Panc1 (cell line): ENCODE measurements around the gene RNF39. TPM values are rescaled to one million over a fixed set of nuclear protein-coding genes. Genes with fewer than 3 reads are reported as not detected.

Source experiments
- ATAC-seq: fragments of 200-7000 bp; cut with Tn5 transposase; 2 replicates; pipeline ENCODE4 v1.9.1; 2020; ENCODE audit warnings: mild to moderate bottlenecking, moderate library complexity
- BruUV-seq: library from RNA; stranded (reverse); fragments of 400-500 nt; replicated peaks from 2 replicates; lab custom pipeline; 2021; lab: Mats Ljungman, UMichigan
- CTCF ChIA-PET: fragments of 300-600 bp; sonication (Branson Sonifier 250); formaldehyde crosslinking; loops from one replicate; lab custom pipeline; 2022; ENCODE audit warnings: antibody characterized with exemption; lab: Charles Lee
- POLR2A ChIA-PET: fragments of 300-600 bp; sonication (Branson Sonifier 250); formaldehyde crosslinking; loops from one replicate; lab custom pipeline; 2022; ENCODE audit warnings: antibody characterized with exemption; lab: Charles Lee
- DNase-seq: peaks from one replicate; pipeline ENCODE4 v3.0.0-alpha.2; 2010; ENCODE audit warnings: low read depth, low spot score
- H3K27ac ChIP-seq: 2 replicates; pipeline ENCODE4 v1.5.1; 2011; ENCODE audit warnings: mild to moderate bottlenecking, low read length, inconsistent platforms
- H3K27me3 ChIP-seq: fragments of 200-500 bp; sonication (Bioruptor generic); 2 replicates; pipeline ENCODE4 v1.6.0; 2014; ENCODE audit warnings: low read length, inconsistent platforms; ENCODE audit not compliant: control insufficient read depth, insufficient read depth
- H3K36me3 ChIP-seq: fragments of 200-500 bp; sonication (Bioruptor generic); 2 replicates; pipeline ENCODE4 v1.5.1; 2014; ENCODE audit warnings: inconsistent platforms, mild to moderate bottlenecking, low read length, moderate library complexity; ENCODE audit not compliant: control insufficient read depth, insufficient read depth
- H3K4me1 ChIP-seq: 2 replicates; pipeline ENCODE4 v1.5.1; 2011; ENCODE audit warnings: inconsistent platforms, mild to moderate bottlenecking, low read length, moderate library complexity; ENCODE audit not compliant: control insufficient read depth, insufficient read depth
- H3K4me3 ChIP-seq, 2 experiments: 2 replicates each; pipeline ENCODE4 v1.5.1; 2011 to 2012; ENCODE audit warnings: low read depth in 2 of 2, low read length in 2 of 2, mild to moderate bottlenecking in 2 of 2, inconsistent platforms in 1 of 2, moderate library complexity in 1 of 2
- H3K9me3 ChIP-seq: fragments of 200-500 bp; sonication (Bioruptor generic); 2 replicates; pipeline ENCODE4 v1.5.1; 2014; ENCODE audit warnings: low read depth, mild to moderate bottlenecking, inconsistent platforms, low read length, moderate library complexity; ENCODE audit not compliant: control insufficient read depth, insufficient read depth
- POLR2AphosphoS5 ChIP-seq: IDR thresholded peaks from 2 replicates; pipeline ENCODE4 v1.6.1; 2012; ENCODE audit warnings: mild to moderate bottlenecking, low read depth, low read length, moderate library complexity
- SIN3A ChIP-seq: IDR thresholded peaks from 2 replicates; pipeline ENCODE4 v1.6.1; 2012; ENCODE audit warnings: low read depth, mild to moderate bottlenecking, low read length, moderate library complexity, borderline replicate concordance; ENCODE audit not compliant: insufficient read depth
- TCF7L2 ChIP-seq: IDR thresholded peaks from 2 replicates; pipeline ENCODE4 v1.6.1; 2011; ENCODE audit warnings: mild to moderate bottlenecking, low read depth, low read length, inconsistent platforms
- in situ Hi-C: cut with HindIII; loops from 2 replicates; pipeline ENCODE4 v1.10.0; 2016; ENCODE audit warnings: low sequenced_read_pairs, low pct_unique_long_range_greater_than_20kb
- intact Hi-C: fragments of 100-400 bp; cut with micrococcal nuclease; formaldehyde crosslinking; loops from one replicate; pipeline ENCODE4 v1.10.0; 2022; ENCODE audit not compliant: unreplicated experiment
- total RNA-seq: library from RNA; stranded (reverse); gene quantifications from one replicate; pipeline ENCODE4 v1.2.1, GENCODE V29; 2021; ENCODE audit not compliant: unreplicated experiment
- TF ChIP-seq, protein P1 (sequence below): fragments of 450-650 bp; IDR thresholded peaks from 2 replicates; pipeline ENCODE4 v1.5.1; 2017; ENCODE audit warnings: mild to moderate bottlenecking
- TF ChIP-seq, protein P2 (sequence below), 2 experiments: IDR thresholded peaks; 2 replicates each; pipeline ENCODE4 v1.6.1; 2011 to 2012; ENCODE audit warnings: low read depth in 2 of 2, control low read depth in 1 of 2, low read length in 1 of 2, mild to moderate bottlenecking in 1 of 2, moderate library complexity in 1 of 2; ENCODE audit not compliant: insufficient read depth in 1 of 2

The RNF39 gene
- total RNA-seq, 1 experiment from 2014 or later, result not detected

DNA sequence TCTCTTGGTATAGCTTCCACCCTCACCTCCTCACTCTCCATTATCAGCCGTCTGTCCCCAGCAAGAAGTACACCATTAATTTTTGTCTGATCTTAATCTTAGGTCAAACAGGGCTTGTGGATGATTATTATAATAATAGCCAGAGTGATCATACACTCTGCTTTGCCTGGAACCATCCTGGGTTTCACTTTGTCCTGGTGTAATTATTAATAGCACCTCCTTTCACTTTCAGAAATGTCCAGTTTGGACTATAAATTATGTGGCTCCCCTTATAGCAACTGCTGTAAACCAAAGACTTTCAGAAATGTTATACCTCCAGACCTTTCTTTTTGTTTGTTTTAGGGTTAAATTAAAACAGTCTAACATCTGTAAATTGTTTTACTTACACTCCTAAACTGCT is 38.3 kb upstream of the RNF39 start:
- H3K4me3 ChIP-seq, result no peak overlapping the region
- no peak for TF ChIP-seq POLR2AphosphoS5
- TF ChIP-seq, protein P1, sequence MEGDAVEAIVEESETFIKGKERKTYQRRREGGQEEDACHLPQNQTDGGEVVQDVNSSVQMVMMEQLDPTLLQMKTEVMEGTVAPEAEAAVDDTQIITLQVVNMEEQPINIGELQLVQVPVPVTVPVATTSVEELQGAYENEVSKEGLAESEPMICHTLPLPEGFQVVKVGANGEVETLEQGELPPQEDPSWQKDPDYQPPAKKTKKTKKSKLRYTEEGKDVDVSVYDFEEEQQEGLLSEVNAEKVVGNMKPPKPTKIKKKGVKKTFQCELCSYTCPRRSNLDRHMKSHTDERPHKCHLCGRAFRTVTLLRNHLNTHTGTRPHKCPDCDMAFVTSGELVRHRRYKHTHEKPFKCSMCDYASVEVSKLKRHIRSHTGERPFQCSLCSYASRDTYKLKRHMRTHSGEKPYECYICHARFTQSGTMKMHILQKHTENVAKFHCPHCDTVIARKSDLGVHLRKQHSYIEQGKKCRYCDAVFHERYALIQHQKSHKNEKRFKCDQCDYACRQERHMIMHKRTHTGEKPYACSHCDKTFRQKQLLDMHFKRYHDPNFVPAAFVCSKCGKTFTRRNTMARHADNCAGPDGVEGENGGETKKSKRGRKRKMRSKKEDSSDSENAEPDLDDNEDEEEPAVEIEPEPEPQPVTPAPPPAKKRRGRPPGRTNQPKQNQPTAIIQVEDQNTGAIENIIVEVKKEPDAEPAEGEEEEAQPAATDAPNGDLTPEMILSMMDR, result no peak
- TF ChIP-seq TCF7L2, result no peak
- TF ChIP-seq, protein P2, sequence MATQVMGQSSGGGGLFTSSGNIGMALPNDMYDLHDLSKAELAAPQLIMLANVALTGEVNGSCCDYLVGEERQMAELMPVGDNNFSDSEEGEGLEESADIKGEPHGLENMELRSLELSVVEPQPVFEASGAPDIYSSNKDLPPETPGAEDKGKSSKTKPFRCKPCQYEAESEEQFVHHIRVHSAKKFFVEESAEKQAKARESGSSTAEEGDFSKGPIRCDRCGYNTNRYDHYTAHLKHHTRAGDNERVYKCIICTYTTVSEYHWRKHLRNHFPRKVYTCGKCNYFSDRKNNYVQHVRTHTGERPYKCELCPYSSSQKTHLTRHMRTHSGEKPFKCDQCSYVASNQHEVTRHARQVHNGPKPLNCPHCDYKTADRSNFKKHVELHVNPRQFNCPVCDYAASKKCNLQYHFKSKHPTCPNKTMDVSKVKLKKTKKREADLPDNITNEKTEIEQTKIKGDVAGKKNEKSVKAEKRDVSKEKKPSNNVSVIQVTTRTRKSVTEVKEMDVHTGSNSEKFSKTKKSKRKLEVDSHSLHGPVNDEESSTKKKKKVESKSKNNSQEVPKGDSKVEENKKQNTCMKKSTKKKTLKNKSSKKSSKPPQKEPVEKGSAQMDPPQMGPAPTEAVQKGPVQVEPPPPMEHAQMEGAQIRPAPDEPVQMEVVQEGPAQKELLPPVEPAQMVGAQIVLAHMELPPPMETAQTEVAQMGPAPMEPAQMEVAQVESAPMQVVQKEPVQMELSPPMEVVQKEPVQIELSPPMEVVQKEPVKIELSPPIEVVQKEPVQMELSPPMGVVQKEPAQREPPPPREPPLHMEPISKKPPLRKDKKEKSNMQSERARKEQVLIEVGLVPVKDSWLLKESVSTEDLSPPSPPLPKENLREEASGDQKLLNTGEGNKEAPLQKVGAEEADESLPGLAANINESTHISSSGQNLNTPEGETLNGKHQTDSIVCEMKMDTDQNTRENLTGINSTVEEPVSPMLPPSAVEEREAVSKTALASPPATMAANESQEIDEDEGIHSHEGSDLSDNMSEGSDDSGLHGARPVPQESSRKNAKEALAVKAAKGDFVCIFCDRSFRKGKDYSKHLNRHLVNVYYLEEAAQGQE (IDR thresholded peaks at IDR 0.05; ENCODE audit: insufficient read depth in 1 of 2, low read depth in 2 of 2, low read length in 1 of 2), result no peak
- no peak for TF ChIP-seq SIN3A
- ChIA-PET POLR2A (no interaction called here), CTCF (no interaction called here)
- H3K4me1 ChIP-seq, result no peaks in the 10 kb centered on the region
- no peaks in the 10 kb centered on the region for H3K9me3 ChIP-seq
- intact Hi-C loops (no loop called here), in situ Hi-C loops (no loop called here)
- BruUV-seq, result no TSS peak
- no peak for DNase-seq
- H3K36me3 ChIP-seq, result no peaks in the 10 kb centered on the region
- no peak overlapping the region for H3K27ac ChIP-seq
- H3K27me3 ChIP-seq, result peaks cover 16% of the 10 kb centered on the region
- ATAC-seq, result no peak

DNA sequence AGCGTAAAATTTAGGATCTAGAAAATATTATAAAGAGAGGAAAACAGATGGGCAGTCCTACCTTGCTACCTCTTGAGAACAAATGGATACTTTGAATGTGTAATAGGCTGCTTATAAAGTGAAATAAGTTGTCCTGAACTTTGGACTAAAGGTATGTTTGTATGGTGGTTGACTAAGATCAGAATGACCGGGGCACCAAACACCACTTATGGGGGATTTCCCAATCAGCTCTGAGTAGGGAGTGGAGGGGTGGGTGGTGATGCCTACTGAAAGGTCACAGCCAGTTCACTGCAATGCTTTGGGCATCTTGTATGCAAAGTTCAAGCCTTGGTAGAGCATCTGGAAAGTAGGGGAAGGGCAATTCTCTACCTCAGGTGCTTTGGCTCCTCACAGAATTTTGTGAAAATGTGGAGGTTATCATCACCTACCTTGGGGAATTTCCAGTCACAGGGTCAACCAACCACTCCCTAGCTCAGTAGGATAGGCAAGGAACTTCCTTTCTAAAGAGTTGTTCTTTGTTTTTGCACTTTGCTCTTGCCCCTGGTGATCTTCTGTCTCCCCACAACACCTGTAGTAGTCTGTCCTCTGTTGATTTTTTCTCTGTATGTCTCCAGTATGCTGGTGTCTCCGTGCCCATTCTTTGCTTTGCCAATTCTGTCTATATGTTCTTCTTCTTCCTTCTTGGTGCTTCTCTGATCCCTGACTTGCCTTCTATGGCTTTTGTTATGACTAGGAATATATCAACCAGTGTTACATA is 37.6 kb upstream of the RNF39 start, which contains the start of gene TRIM31:
TRIM31 (minus strand) TSS at position 88 of the 757 bp plus-strand sequence. CDS start 285 bp downstream, outside the sequence.
- no peaks in the 10 kb centered on the region for H3K9me3 ChIP-seq
- no peak within 1 kb of the TSS for H3K4me3 ChIP-seq
- ATAC-seq (no peak), DNase-seq (no peak)
- in situ Hi-C loops, result no loop called here
- intact Hi-C loops, result no loop called here
- ChIA-PET POLR2A (no interaction called here), CTCF (no interaction called here)
- peaks cover 16% of the 10 kb centered on the region for H3K27me3 ChIP-seq
- BruUV-seq, result no TSS peak
- H3K27ac ChIP-seq, result no peak within 1 kb of the TSS
- no peak for TF ChIP-seq SIN3A
- TF ChIP-seq, protein P1, result no peak
- TF ChIP-seq, protein P2 (IDR thresholded peaks at IDR 0.05; ENCODE audit: insufficient read depth in 1 of 2, low read depth in 2 of 2, low read length in 1 of 2), result no peak
- TF ChIP-seq TCF7L2, result no peak
- TF ChIP-seq POLR2AphosphoS5, result no peak
- H3K36me3 ChIP-seq, result no peaks in the 10 kb centered on the region
- H3K4me1 ChIP-seq, result no peaks in the 10 kb centered on the region
